K562 (cell line): ENCODE data around the gene TRAPPC12. TPM values are rescaled to one million over a fixed set of nuclear protein-coding genes. Genes with fewer than 3 reads are reported as not detected.

Experiments
- CHAMP1 ChIP-seq: fragments of 450-650 bp; IDR thresholded peaks from 2 replicates; pipeline ENCODE4 v1.6.1; 2016; ENCODE audit warnings: mild to moderate bottlenecking
- E2F8 ChIP-seq: fragments of 450-650 bp; IDR thresholded peaks from 2 replicates; pipeline ENCODE4 v1.7.1; 2018; ENCODE audit warnings: mild to moderate bottlenecking, low read depth; ENCODE audit not compliant: partially characterized antibody
- ID3 ChIP-seq, 2 experiments: fragments of 250-450 bp in 1 of 2; fragments of 450-650 bp in 1 of 2; sonication (Bioruptor Pico) in 1 of 2; IDR thresholded peaks; 2 replicates each; pipeline versions ENCODE4 v1.6.1 to v1.8.0; 2016 to 2021; ENCODE audit warnings: mild to moderate bottlenecking in 2 of 2, moderate library complexity in 2 of 2, missing compliant biosample characterization in 1 of 2, missing genetic modification characterization in 1 of 2
- MAX ChIP-seq: sonication (generic); formaldehyde crosslinking; IDR thresholded peaks from 2 replicates; pipeline ENCODE4 v1.9.0; 2022; ENCODE audit warnings: mild to moderate bottlenecking, missing genetic modification reagents
- RNF2 ChIP-seq: sonication (generic); IDR thresholded peaks from 2 replicates; pipeline ENCODE4 v1.6.1; 2016
- ZNF12 ChIP-seq: sonication (generic); formaldehyde crosslinking; IDR thresholded peaks from 2 replicates; pipeline ENCODE4 v1.4.0; 2020; ENCODE audit warnings: mild to moderate bottlenecking, missing genetic modification reagents
- ZNF609 ChIP-seq: sonication (generic); formaldehyde crosslinking; IDR thresholded peaks from 2 replicates; pipeline ENCODE4 v1.8.1; 2023; ENCODE audit warnings: missing genetic modification reagents, mild to moderate bottlenecking, borderline replicate concordance
- polyA plus RNA-seq, 8 experiments: library from polyadenylated mRNA; depleted of rRNA in 4 of 8; stranded (reverse) in 5 of 8; unstranded in 3 of 8; fragments of >200 nt; fragmentation: Nextera tagmentation in 2 of 8; fragmentation: Illumina TruSeq in 1 of 8; extraction: Ambion mirVana in 2 of 8; extraction: Trizol in 1 of 8; gene quantifications; 2 replicates each; pipeline versions ENCODE4 v1.2.1 to v1.2.3, GENCODE V29; 2011 to 2014; ENCODE audit warnings: inconsistent platforms in 1 of 8, missing spikeins in 1 of 8
- total RNA-seq, 7 experiments: library from RNA; depleted of rRNA in 6 of 7; stranded (reverse); fragments of >200 nt in 6 of 7; fragmentation: Illumina TruSeq in 2 of 7; extraction: Trizol in 2 of 7; gene quantifications; 2 replicates each; pipeline versions ENCODE4 v1.2.1 to v1.2.3, GENCODE V29; 2011 to 2021; ENCODE audit warnings: low replicate concordance in 1 of 7

TRAPPC12 gene
- total and polyA plus RNA-seq, 9 of the 15 experiments (the other 6 are each of a cell fraction or from before 2014, with no cell fraction given) = 8.0 to 75.2 (median 39.1) TPM

- TF ChIP-seq ZNF609 (CRISPR knock-in tag) (no peak; the same call in 1 of the 2 replicates), MAX (peak; percentile 91), E2F8 (peak; percentile 91), RNF2 (peak; percentile 50; the same call in 1 of the 2 replicates), ID3 (CRISPR knock-in tag; IDR thresholded peaks at IDR 0.05) (no peak), ID3 (tag; IDR thresholded peaks at IDR 0.05) (peak; percentile 21; the same call in 1 of the 2 replicates), ZNF12 (CRISPR knock-in tag) (no peak), CHAMP1 (peak; percentile 71)
Measured at GRCh38 chr2:3377612-3378432, 1.7 kb upstream of the TRAPPC12 start, which contains the start of gene EIPR1 (continued).
